GM19372 (cell line): ENCODE results near the gene ARHGAP42.
A peak's percentile ranks its signal among the peaks of the same experiment; 100 is the strongest.
"Not testable (repeated sequence)": the region's sequence is repeated elsewhere in the genome, so short reads cannot be mapped to it uniquely, and the experiment has no call there.

Experiments
- ATAC-seq: cut with Tn5 transposase; IDR thresholded peaks from one replicate; pipeline ENCODE4 v1.9.1; 2021; ENCODE audit warnings: mild to moderate bottlenecking, low read depth, moderate library complexity; ENCODE audit not compliant: unreplicated experiment

ARHGAP42 gene

DNA sequence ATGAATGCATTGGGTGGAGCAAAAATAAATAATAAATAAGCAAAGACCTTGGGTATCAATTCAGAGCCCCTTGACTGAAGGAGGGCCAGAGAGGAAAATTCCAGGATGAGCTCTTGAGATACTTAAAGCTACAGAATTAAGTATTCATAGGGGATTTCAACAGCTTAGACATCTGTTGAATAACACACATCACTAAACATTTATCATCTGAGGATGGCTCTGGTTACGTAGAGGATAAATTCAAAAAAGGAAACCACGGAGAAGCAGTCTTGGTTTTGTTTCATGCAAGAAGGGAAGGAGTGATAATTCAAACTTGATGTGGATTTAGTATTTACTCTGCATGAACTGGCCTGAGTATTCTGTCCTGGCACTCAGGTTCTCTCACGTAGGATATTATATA is 29.8 kb downstream of the ARHGAP42 start:
- ATAC-seq = no peak

DNA sequence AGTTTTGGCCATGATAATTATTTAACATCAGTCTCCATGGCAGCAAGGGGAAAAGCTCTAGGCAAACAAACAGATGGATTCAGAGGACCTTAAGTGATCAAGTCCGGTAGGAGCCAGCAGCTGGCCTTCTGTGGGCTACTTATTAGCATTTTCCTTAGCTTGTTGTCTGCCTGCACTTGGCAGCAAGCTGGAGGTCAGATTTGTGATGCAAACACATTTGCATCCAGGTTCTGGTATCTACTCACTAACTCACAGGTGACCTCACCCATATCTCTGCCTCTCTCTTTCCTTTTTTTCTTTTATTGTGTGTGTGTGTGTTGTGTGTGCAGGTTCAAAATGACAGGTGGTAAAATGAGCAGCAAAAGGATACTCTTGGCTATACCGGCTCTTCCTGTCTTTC is 32.3 kb downstream of the ARHGAP42 start:
- ATAC-seq = no peak

DNA sequence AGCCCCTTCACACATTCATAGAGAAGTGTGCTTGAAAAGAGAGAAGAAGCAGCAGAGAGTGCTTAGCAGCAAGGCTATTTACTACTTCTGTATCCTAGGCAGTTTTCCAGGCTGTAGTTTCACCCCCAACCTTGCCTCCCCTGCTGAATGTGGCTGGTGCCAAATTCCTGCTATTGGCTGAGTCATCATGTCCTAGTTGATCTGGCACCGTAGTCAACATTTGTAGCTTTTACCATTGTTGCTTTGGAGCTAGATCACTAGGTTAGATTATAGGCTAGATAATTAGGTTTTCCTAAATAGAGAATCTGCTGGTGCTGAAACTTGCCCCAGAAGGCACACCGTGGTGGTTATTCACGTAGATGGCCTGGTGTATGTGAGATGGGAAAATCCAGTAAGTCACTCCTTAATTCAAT is 32.7 kb downstream of the ARHGAP42 start:
- no peak for ATAC-seq

DNA sequence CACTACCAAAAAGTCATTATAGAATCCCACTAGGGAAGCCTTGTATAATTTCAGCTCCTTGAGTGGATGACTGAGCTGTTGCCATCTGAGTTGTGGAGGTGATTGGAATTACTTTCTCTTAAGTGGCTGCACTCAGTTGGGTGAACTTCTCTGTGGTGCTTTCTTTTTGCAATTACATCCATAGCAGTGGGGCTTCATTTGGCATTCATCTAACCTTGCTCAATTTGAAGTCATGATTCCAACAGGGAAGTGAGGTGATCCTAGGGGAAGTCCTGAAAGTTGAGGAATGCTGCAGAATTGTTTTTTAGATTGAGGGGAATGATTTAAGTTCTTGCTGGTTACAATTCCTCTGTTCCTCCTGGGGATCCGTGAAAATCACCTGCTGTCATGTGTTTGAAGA is 39.6 kb downstream of the ARHGAP42 start:
- ATAC-seq = no peak

DNA sequence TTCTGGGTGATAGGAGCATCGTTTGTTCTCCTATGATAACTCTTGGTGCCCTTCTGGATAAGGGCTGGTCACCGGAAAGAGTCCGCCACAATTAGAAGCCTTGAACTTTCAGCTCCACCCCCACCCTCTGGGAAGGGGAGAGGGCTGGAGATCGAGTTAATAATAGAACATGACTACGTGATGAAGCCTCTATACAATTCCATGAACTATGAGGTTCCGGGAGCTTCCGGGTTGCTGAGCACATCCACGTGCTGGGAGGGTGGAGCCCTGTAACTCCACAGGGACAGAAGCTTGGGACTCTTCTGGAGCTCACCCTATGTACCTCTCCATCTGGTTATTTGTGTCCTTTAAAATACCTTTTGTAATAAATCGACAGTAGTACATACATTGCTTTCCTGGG is 40.3 kb downstream of the ARHGAP42 start:
- no peak for ATAC-seq

DNA sequence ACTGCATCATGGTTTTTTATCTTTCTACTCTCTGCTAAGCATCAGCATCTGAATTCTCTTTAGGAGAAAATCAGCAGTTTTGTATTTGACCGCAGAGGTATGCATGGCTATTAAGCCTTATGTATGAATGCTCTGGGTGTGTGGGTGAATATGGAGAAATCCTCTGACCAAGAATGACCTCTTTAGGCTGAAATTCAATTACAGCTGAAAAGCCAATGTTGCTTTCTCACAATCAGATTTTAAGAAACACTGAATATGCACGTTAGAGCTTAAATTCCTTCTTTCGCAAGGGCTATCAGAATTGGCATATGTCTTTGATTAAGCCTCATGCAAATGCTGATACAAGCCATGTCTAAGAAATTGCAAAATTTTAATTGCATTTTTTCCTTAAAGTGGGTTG is 43.2 kb downstream of the ARHGAP42 start:
- no peak for ATAC-seq

DNA sequence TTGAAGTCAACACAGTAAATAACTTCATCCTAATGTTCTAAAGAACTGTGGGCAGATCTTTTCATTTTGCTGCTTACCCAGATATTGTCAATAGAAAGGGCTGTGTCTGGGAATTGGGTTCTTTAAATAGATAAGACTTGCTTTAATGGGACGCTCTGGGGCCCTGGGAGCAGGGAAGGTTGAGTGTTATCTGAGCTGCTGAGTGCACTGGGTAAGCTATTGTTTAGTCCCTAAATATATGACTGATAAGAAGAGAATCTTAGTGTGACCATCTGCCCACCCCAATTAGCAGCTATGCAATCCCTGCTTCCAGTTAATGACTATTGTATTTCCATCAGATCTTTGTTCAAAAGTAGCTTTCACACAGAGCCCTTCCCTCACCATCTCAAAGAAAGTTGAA is 44.4 kb downstream of the ARHGAP42 start:
- no peak for ATAC-seq

DNA sequence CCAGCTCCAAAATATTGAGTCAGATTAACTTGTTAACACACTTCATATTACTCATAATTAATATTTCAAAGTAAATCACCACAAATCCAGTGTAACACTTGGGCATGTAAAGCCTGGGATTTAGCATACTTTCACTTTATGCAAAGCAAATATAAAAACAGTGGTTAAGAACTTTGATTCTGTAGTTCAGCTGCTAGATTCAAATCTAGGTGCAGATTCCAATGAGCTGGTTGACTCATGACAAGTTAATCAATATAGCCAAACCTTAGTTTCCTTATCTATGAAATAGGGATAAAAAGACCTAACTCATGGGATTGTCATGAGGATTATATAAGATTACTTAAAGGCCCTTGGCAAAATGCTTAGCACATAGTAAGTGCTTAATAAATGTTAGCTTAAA is 45.9 kb downstream of the ARHGAP42 start:
- no peak for ATAC-seq

DNA sequence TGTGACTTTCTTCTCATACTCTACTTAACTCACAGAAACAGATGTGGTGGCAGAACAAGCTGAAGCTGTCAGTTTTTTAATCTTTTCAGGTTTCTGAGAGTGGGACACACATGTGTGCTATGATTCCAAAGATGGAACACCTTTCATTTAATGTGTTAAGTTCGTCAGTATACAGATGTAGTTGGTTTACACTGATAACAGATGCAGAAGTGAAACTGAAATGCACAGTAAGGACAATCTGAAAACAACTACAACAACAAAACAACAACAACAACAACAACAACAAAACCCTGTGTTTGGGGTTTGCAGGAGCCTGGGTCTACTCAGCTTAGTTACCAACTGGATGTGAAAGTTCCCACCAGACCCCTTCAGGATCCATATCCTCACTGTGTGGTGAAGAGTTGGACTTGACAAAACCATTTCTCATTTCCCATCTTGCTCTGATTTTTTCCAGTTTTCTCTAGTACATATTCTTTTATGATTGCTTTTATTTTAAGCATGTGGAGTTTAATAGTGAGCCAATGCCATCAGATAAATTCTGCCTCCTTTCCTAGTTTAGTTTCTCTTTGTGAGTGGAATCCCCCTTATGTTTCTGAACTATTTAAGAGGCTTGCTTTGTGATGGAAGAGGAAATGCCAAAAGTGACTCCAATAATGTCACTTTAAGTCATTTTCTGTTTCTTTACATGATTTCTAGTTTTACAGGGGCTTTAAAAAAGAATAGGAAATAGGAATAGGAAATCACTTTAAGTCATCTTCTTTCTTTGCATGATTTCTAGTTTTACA is 47.8 kb downstream of the ARHGAP42 start:
- no peak for ATAC-seq

DNA sequence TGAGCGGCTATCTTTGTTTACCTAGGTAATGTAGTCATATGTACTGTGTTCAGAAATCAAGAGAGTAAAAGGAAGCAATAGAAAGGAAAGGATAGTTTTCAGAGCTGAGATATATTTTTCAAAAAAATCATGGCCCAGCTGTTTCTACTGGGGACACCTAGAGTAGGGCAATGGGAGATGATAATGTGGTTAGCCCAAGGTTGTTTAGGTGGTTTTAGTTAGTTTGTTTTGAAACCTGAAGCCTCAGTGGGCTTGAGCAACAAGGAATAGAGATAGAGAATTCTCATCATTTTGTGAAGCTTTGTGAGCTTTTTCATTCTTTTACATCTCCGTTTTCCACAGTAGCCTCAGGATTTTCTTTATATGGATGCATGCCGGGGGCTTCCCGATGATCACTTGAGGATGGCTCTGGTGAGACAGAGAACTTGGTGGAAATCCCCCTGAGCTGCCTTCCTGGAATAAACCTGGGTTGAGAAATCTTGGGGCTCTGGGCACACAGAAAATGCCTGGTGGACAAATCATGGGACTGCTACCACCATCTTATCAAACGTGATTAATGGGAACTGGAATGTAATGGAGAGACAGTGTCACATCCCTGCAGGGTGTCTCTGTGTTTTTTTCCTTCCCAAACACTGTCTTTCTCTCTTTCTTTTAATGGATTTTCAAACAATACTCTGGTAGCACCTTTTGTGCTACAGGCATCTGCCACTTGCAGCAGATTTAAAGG is 49.0 kb downstream of the ARHGAP42 start:
- ATAC-seq = no peak

DNA sequence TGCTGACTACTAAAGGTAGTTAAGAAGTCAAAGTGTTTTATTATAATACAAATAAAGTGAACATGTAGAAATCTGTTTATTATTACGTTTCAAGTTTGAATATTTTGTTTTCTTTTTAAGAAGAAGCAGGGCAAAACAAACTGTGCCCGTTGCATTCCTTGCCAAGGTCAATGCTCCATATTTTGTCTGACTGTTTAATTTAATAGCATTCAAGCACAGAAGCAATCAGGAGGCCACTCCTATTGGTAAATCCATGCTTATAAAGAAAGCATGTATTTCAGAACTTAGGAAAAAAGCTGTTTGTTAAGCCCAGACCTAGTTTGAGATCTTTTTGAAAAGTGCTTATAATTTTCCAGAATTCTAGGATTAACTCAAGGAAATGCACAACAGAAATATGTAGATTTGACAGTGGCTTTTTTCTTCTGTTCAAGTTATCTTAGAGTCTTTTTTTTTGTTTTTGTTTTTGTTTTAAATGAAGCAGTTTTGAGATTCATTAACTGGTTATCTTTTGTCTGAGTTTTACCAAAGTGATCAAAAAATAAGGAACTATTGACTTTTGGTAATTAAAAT is 51.7 kb downstream of the ARHGAP42 start:
- ATAC-seq = no peak

DNA sequence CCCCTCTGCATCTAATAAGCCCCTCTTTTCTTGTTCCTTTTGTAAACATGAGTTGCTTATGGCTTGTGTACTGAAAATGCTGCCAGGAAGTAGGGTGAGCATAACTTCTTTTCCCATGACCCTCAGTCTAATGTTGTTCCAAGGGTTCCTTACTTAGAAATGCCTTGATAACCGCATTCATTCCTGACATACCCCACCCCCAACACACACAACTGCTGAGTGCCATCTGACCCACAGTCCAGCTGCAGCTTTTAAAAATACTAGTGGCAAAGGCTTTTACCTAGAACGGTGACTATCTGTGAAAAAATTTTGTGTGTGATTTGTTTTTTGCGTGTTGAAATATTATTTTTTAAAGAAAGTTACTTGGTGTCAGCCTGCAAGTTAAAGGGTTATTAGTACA is 52.6 kb downstream of the ARHGAP42 start:
- no peak for ATAC-seq

DNA sequence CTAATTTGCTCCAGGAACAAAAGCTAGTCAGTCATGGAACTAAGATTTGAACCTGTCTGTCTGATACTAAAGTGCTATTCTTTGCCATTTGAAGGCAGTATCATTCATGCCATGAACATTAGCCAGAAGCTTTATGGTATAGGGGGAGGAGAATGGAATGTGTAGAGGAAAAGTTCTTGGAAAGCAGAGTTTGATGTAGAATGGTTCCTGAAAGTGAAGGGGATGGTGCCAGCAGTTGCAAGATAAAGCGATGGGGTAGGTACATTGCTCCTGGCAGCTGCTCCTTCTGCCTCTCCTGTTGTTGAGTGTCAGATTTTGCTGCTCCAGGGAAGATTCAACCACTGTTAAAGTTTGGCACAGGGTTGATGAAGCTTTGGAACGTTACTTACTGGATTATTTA is 53.4 kb downstream of the ARHGAP42 start:
- no peak for ATAC-seq

DNA sequence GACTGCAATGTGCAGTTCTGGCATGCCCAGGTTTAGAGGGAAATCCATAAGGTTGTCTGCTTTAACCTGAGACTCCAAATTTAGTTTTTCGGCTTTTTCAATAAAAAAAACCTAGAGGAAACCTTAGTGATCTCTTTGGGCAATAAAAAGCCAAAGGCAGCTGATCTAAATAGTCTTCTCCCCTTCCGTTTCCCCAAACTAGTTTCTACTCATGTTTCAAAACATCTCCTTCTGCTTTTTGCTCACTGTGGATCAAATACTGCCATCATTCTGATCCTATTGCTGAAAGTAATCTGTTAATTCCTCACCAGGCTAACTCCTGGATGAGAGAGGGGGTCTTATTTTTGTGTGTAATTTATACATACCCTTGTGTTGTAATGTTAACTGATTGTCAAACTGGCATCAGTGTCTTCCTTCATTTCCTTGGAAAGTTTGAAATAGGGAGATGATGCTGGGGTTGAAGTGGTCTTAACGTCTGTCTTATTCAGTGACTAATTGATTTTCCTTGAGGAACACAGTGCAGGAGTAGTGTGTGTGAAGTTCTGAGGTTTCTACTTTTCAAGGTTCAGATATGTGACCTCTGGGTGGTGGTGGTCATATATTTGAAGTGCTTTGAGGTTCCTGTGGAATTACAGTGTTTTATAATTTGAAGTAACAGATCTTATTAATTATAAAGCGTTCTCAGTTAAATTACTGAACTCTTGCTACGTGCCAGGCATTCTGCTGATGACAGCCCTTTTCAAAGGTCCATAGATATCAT is 55.0 kb downstream of the ARHGAP42 start:
- peak; percentile 34 for ATAC-seq

DNA sequence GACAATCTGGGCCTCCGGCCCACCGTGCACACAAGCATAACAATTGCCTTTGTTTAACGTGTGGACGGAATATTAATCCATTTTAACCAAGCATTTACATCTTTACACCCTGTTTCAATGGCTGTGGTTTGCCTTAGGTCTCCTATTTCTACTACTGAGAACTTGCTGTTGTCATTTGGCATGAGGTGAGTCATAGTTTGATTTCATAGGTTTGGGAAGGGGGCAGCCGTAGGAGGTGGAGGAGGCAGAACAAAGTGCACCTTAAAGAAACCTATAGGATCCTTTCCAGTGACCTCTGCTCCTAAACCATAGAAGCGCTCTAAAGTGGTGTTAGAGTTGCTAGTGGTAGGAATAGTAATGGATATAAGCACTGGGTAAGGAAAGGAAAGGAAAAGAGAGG is 59.4 kb downstream of the ARHGAP42 start:
- no peak for ATAC-seq

DNA sequence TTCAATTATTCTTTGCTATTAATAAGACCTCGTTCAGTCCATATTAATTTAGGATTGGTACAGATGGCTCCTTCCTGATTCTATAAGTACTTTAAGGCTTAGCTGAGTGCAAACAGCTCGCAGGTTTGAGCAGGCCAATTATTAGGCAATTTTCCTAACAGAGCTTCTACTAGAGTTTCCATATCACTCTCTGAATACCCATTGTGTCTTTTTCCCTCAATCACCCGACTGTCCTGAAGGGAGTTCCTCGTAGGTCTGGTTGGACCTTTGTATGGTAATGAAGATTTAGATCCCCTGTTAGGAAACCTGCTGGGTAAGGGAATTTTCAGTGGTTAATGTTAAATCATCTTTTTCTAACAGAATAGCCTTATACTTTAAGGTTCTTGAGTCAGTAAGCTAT is 61.1 kb downstream of the ARHGAP42 start:
- ATAC-seq = no peak

DNA sequence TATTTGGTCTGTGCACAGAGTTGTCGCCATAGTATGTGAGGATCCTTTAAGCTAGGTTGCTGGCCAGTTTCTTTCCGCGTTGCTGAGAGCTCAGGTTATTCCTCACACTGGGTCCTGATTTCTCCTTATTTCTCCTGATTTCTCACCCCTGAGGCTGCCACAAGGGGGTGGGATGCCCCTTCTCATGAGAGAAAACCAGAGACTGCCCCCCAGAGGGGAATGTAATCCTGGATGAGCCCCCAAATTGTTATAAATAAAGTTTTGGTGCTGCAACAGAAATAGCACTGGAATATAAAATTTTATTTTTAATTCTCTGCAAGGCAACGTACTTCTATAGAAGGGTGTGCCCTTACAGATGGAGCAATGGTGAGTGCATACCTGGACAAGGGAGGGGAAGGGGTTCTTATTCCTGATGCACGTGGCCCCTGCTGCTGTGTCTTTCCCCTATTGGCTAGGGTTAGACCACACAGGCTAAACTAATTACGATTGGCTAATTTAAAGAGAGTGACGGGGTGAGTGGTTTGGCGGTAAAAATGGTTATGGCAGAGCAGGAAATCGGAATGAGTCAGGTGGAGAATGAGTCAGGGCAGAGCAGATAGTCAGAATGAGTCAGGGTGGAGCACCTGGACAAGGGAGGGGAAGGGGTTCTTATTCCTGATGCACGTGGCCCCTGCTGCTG is 62.9 kb downstream of the ARHGAP42 start:
- not testable (repeated sequence) for ATAC-seq

DNA sequence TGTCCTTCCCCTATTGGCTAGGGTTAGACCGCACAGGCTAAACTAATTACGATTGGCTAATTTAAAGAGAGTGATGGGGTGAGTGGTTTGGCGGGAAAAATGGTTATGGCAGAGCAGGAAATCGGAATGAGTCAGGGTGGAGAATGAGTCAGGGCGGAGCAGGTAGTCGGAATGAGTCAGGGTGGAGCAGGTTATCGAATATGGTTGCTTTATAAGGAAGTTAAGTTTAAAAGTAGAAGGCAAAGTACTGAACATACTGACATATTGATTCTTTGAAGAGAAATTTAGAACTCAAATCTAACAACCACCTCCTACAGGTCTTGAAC is 63.4 kb downstream of the ARHGAP42 start:
- not testable (repeated sequence) for ATAC-seq

DNA sequence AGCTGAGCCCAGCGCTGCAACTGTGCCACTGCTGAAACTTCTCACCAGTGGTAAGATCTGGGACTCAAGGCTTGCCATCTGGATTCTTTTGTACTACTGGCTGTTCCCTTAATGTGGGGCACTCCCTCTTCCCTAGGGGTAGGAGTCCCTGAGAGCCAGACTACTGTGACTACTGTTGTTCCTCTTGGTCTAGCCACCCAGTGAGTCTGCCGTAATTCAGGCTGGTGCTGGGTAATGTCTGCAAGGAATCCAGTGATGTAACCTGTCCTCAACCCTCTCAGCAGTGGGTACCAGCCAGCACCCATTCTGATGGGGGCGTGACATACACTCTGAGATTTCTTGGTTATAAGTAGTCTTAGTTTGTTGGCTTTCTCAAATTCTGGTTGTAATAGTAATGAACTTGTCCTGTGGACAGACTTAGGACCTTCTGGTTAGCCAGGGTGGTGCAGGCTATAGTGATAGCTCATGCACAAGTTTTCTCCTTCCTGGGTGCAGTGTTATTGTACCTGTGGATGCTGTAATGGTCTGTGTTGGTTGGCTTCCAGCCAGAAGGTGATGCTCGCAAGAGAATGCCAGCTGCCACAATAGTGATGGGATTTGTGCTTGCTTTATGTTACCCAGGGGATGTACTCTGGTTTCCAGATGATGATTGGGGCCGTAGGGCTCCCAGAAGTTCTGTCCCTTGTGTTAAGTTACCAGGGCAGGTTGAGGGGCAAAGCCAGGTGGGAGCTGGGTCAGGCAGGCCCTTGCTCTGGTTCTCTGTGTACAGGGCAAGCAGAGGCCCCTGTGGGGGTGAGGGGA is 65.5 kb downstream of the ARHGAP42 start:
- ATAC-seq = no peak

DNA sequence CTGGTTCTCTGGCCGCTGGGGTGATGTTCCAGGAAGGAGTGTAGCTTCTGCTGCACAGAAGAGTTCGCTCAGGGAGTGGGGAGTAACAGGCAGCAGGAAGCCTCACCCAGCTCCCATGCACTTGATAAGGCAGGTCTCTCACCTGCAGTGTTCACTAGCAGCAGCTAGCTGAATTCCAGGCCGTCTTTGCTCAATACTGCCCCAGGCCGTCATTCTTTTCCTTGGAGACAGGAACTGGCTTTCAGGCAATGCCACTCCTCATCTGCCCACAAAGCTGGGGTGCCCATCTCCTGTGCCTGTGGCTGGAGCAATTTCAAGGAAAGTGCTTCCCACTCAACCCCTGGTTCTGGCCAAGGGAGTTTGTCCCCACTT is 66.1 kb downstream of the ARHGAP42 start:
- no peak for ATAC-seq
